Trophoblast cell (in vitro differentiated cells and primary cell): ENCODE measurements around the gene TTLL1.

Experiments used
- DNase-seq, 2 donors: peaks; one replicate each; pipeline ENCODE4 v3.0.0-alpha.2; 2016
- H2AFZ ChIP-seq: 2 replicates; pipeline ENCODE4 v1.6.1; 2013; ENCODE audit warnings: low read length, moderate library complexity, mild to moderate bottlenecking; ENCODE audit not compliant: insufficient read depth, poor library complexity
- H2AK5ac ChIP-seq: 2 replicates; pipeline ENCODE4 v1.6.1; 2013; ENCODE audit warnings: mild to moderate bottlenecking, low read length
- H2BK120ac ChIP-seq: 2 replicates; pipeline ENCODE4 v1.6.1; 2013; ENCODE audit warnings: low read length, mild to moderate bottlenecking, moderate library complexity; ENCODE audit not compliant: insufficient read depth, poor library complexity
- H2BK12ac ChIP-seq: 2 replicates; pipeline ENCODE4 v1.6.1; 2013; ENCODE audit warnings: mild to moderate bottlenecking, low read length, moderate library complexity
- H2BK5ac ChIP-seq: 2 replicates; pipeline ENCODE4 v1.6.1; 2013; ENCODE audit warnings: low read length, low read depth, moderate library complexity, mild to moderate bottlenecking; ENCODE audit not compliant: poor library complexity
- H3K14ac ChIP-seq: 2 replicates; pipeline ENCODE4 v1.6.1; 2013; ENCODE audit warnings: mild to moderate bottlenecking, low read length
- H3K18ac ChIP-seq: 2 replicates; pipeline ENCODE4 v1.6.1; 2013; ENCODE audit warnings: mild to moderate bottlenecking, low read length
- H3K23ac ChIP-seq: 2 replicates; pipeline ENCODE4 v1.6.1; 2013; ENCODE audit warnings: low read length
- H3K27ac ChIP-seq: 2 replicates; pipeline ENCODE4 v1.5.1; 2013; ENCODE audit warnings: low read depth, mild to moderate bottlenecking, inconsistent platforms, low read length, moderate library complexity
- H3K27me3 ChIP-seq: 2 replicates; pipeline ENCODE4 v1.6.1; 2013; ENCODE audit warnings: inconsistent platforms, mild to moderate bottlenecking, low read length, moderate library complexity; ENCODE audit not compliant: insufficient read depth
- H3K36me3 ChIP-seq, 2 experiments: 1 replicate in 1 of 2; 2 replicates in 1 of 2; pipeline ENCODE4 v1.6.1; 2013; ENCODE audit warnings: low read length in 2 of 2, mild to moderate bottlenecking in 2 of 2, moderate library complexity in 1 of 2; ENCODE audit not compliant: insufficient read depth in 2 of 2, control insufficient read depth in 1 of 2
- H3K4ac ChIP-seq: 2 replicates; pipeline ENCODE4 v1.6.1; 2013; ENCODE audit warnings: low read depth, mild to moderate bottlenecking, low read length, moderate library complexity
- H3K4me1 ChIP-seq, 2 experiments: 1 replicate in 1 of 2; 2 replicates in 1 of 2; pipeline ENCODE4 v1.6.1; 2013; ENCODE audit warnings: low read length in 2 of 2, mild to moderate bottlenecking in 2 of 2, moderate library complexity in 1 of 2; ENCODE audit not compliant: insufficient read depth in 2 of 2, control insufficient read depth in 1 of 2
- H3K4me2 ChIP-seq: 2 replicates; pipeline ENCODE4 v1.6.1; 2013; ENCODE audit warnings: inconsistent platforms, mild to moderate bottlenecking, low read length, moderate library complexity
- H3K4me3 ChIP-seq: 2 replicates; pipeline ENCODE4 v1.5.1; 2013; ENCODE audit warnings: mild to moderate bottlenecking, low read depth, low read length, inconsistent platforms
- H3K79me1 ChIP-seq: one replicate; pipeline ENCODE4 v1.6.1; 2013; ENCODE audit warnings: low read length
- H3K79me2 ChIP-seq: 2 replicates; pipeline ENCODE4 v1.6.1; 2013; ENCODE audit warnings: low read length, mild to moderate bottlenecking; ENCODE audit not compliant: control insufficient read depth, insufficient read depth, poor library complexity
- H3K9ac ChIP-seq: 2 replicates; pipeline ENCODE4 v1.6.1; 2013; ENCODE audit warnings: mild to moderate bottlenecking, low read length
- H3K9me3 ChIP-seq: 2 replicates; pipeline ENCODE4 v1.6.1; 2013; ENCODE audit warnings: low read depth, mild to moderate bottlenecking, control low read depth, inconsistent platforms, low read length; ENCODE audit not compliant: insufficient read depth
- H4K12ac ChIP-seq: 2 replicates; pipeline ENCODE4 v1.6.1; 2013; ENCODE audit warnings: low read depth, mild to moderate bottlenecking, low read length, moderate library complexity
- H4K8ac ChIP-seq: 2 replicates; pipeline ENCODE4 v1.6.1; 2013; ENCODE audit warnings: low read depth, mild to moderate bottlenecking, low read length, moderate library complexity
- H4K91ac ChIP-seq: one replicate; pipeline ENCODE4 v1.6.1; 2013; ENCODE audit warnings: low read depth, mild to moderate bottlenecking, low read length, moderate library complexity
- WGBS: extraction: QIAGEN DNeasy Blood & Tissue Kit; methylation state at CpG from one replicate; pipeline ENCODE4 v1.1.7; 2013; ENCODE audit warnings: missing lambda C conversion rate; ENCODE audit not compliant: insufficient read length, insufficient coverage; ENCODE audit errors: extremely low coverage; 5-methylcytosine and 5-hydroxymethylcytosine counted together

TTLL1 gene

GRCh38 chr22:43001271-43002201, 87.7 kb downstream of the TTLL1 start:
- Histone ChIP-seq H3K27me3 (no peaks in the 10 kb centered on the region), H3K4me2 (no peak overlapping the region), H2AFZ (no peak overlapping the region), H2BK120ac (no peak overlapping the region), H3K4me3 (no peak overlapping the region), H3K9ac (no peak overlapping the region), H2AK5ac (no peak overlapping the region), H3K27ac (no peak overlapping the region), H3K23ac (no peak overlapping the region), H3K4me1 (peaks cover 26 to 44% of the 10 kb centered on the region in 2 experiments), H3K18ac (peak overlapping the region; percentile 18), H3K4ac (peak overlapping the region; percentile 56), H2BK12ac (no peak overlapping the region), H3K36me3 (peaks cover 0 to 9% of the 10 kb centered on the region in 2 experiments), H4K12ac (no peak overlapping the region), H3K79me2 (peaks cover 53% of the 10 kb centered on the region), H2BK5ac (peak overlapping the region; percentile 17), H3K14ac (no peak overlapping the region), H3K9me3 (no peaks in the 10 kb centered on the region), H3K79me1 (peaks cover 3% of the 10 kb centered on the region), H4K8ac (no peak overlapping the region), H4K91ac (no peak overlapping the region)
- WGBS = no CpG with 5 or more reads among the region's 3 CpGs
- DNase-seq = no peak

GRCh38 chr22:43000441-43001175, 88.6 kb downstream of the TTLL1 start:
- Histone ChIP-seq H2AK5ac (no peak overlapping the region), H3K36me3 (peaks cover 0 to 9% of the 10 kb centered on the region in 2 experiments), H3K14ac (no peak overlapping the region), H3K79me2 (peaks cover 48% of the 10 kb centered on the region), H3K9me3 (no peaks in the 10 kb centered on the region), H3K18ac (no peak overlapping the region), H3K4me2 (no peak overlapping the region), H3K23ac (no peak overlapping the region), H4K91ac (no peak overlapping the region), H3K27ac (no peak overlapping the region), H2BK5ac (peak overlapping the region; percentile 17), H4K8ac (no peak overlapping the region), H3K4me1 (peaks cover 21 to 41% of the 10 kb centered on the region in 2 experiments), H3K4ac (peak overlapping the region; percentile 94), H3K27me3 (no peaks in the 10 kb centered on the region), H3K9ac (no peak overlapping the region), H3K79me1 (peaks cover 3% of the 10 kb centered on the region), H3K4me3 (no peak overlapping the region), H2BK120ac (no peak overlapping the region), H2BK12ac (no peak overlapping the region), H2AFZ (no peak overlapping the region), H4K12ac (no peak overlapping the region)
- no CpG with 5 or more reads among the region's 8 CpGs for WGBS
- DNase-seq = no peak

- no peaks in the 10 kb centered on the region for H3K9me3 ChIP-seq
- H3K36me3 ChIP-seq = peaks cover 0 to 12% of the 10 kb centered on the region in 2 experiments
- whole genome bisulfite sequencing = no CpG with 5 or more reads among the region's 6 CpGs
- no peak overlapping the region for H3K23ac ChIP-seq
- peaks cover 44% of the 10 kb centered on the region for H3K79me2 ChIP-seq
- peaks cover 15% of the 10 kb centered on the region for H3K79me1 ChIP-seq
- H4K8ac ChIP-seq = no peak overlapping the region
- peak overlapping the region; percentile 81 for H3K4ac ChIP-seq
- no peak overlapping the region for H3K18ac ChIP-seq
- no peak overlapping the region for H3K27ac ChIP-seq
- DNase-seq = no peak
- no peak overlapping the region for H2BK12ac ChIP-seq
- no peak overlapping the region for H2AK5ac ChIP-seq
- no peak overlapping the region for H3K9ac ChIP-seq
- H4K12ac ChIP-seq = no peak overlapping the region
- no peaks in the 10 kb centered on the region for H3K27me3 ChIP-seq
- no peak overlapping the region for H3K14ac ChIP-seq
- no peak overlapping the region for H4K91ac ChIP-seq
- H3K4me2 ChIP-seq = no peak overlapping the region
- H2BK120ac ChIP-seq = no peak overlapping the region
- no peak overlapping the region for H3K4me3 ChIP-seq
- peaks cover 27 to 45% of the 10 kb centered on the region in 2 experiments for H3K4me1 ChIP-seq
- H2BK5ac ChIP-seq = no peak overlapping the region
- no peak overlapping the region for H2AFZ ChIP-seq
These were observed 91.6 kb downstream of the TTLL1 start for GRCh38 chr22:42997582-42998090.

GRCh38 chr22:42996646-42997365, 92.4 kb downstream of the TTLL1 start:
- Histone ChIP-seq H3K27me3 (no peaks in the 10 kb centered on the region), H3K27ac (peak overlapping the region; percentile 37), H3K79me1 (peaks cover 17% of the 10 kb centered on the region), H3K18ac (peak overlapping the region; percentile 78), H3K9me3 (no peaks in the 10 kb centered on the region), H2BK12ac (no peak overlapping the region), H3K79me2 (peaks cover 45% of the 10 kb centered on the region), H4K91ac (no peak overlapping the region), H3K36me3 (peaks cover 0 to 12% of the 10 kb centered on the region in 2 experiments), H3K4me3 (peak overlapping the region; percentile 20), H3K4me2 (no peak overlapping the region), H2AK5ac (peak overlapping the region; percentile 71), H3K23ac (no peak overlapping the region), H3K9ac (no peak overlapping the region), H3K4me1 (peaks cover 27 to 41% of the 10 kb centered on the region in 2 experiments), H2BK120ac (no peak overlapping the region), H4K8ac (no peak overlapping the region), H2AFZ (no peak overlapping the region), H3K14ac (peak overlapping the region; percentile 27), H4K12ac (no peak overlapping the region), H3K4ac (peak overlapping the region; percentile 93), H2BK5ac (peak overlapping the region; percentile 50)
- no peak for DNase-seq
- no CpG with 5 or more reads among the region's 10 CpGs for WGBS
